GM06990 (cell line): Measurements from ENCODE around the gene SLC12A8.

ENCODE experiments used
- DNase-seq: peaks from one replicate; pipeline ENCODE4 v3.0.0-alpha.2; 2011; ENCODE audit not compliant: insufficient read length; ENCODE audit errors: extremely low read depth
- H3K27me3 ChIP-seq: replicated peaks from 2 replicates; pipeline ENCODE4 v1.6.0; 2011; ENCODE audit warnings: low read length; ENCODE audit not compliant: control insufficient read depth, insufficient read depth
- H3K36me3 ChIP-seq: 2 replicates; pipeline ENCODE4 v1.5.1; 2011; ENCODE audit warnings: low read length; ENCODE audit not compliant: control insufficient read depth, insufficient read depth
- H3K4me3 ChIP-seq: replicated peaks from 2 replicates; pipeline ENCODE4 v1.5.1; 2011; ENCODE audit warnings: low read depth, mild to moderate bottlenecking, control low read depth, low read length
- CTCF ChIP-seq: IDR thresholded peaks from 2 replicates; pipeline ENCODE4 v1.5.1; 2011; ENCODE audit warnings: low read length, control low read depth, mild to moderate bottlenecking, inconsistent platforms; ENCODE audit not compliant: insufficient read depth, poor library complexity, severe bottlenecking

Gene SLC12A8

GRCh38 chr3:125186261-125186787, 26.2 kb downstream of the SLC12A8 start:
- TF ChIP-seq CTCF = no peak
- Histone ChIP-seq H3K36me3 (no peaks in the 10 kb centered on the region), H3K27me3 (no peaks in the 10 kb centered on the region), H3K4me3 (no peak overlapping the region)
- no peak for DNase-seq

GRCh38 chr3:125185805-125186204, 26.7 kb downstream of the SLC12A8 start:
- H3K4me3 ChIP-seq = no peak overlapping the region
- no peaks in the 10 kb centered on the region for H3K27me3 ChIP-seq
- DNase-seq = no peak
- H3K36me3 ChIP-seq = no peaks in the 10 kb centered on the region
- TF ChIP-seq CTCF = no peak

- no peak for TF ChIP-seq CTCF
- no peaks in the 10 kb centered on the region for H3K27me3 ChIP-seq
- no peaks in the 10 kb centered on the region for H3K36me3 ChIP-seq
- DNase-seq = no peak
- H3K4me3 ChIP-seq = no peak overlapping the region
Observed at GRCh38 chr3:125179884-125180240, 32.7 kb downstream of the SLC12A8 start.

- no peak for TF ChIP-seq CTCF
- DNase-seq = no peak
- no peaks in the 10 kb centered on the region for H3K27me3 ChIP-seq
- H3K36me3 ChIP-seq = no peaks in the 10 kb centered on the region
- no peak overlapping the region for H3K4me3 ChIP-seq
Observed at GRCh38 chr3:125179143-125179883, 33.2 kb downstream of the SLC12A8 start.

GRCh38 chr3:125177746-125178145, 34.8 kb downstream of the SLC12A8 start:
- TF ChIP-seq CTCF = no peak
- Histone ChIP-seq H3K36me3 (no peaks in the 10 kb centered on the region), H3K4me3 (no peak overlapping the region), H3K27me3 (no peaks in the 10 kb centered on the region)
- DNase-seq = no peak
